Mucosa of descending colon (tissue), 3 donors: ENCODE data around the gene SLC4A4. TPM values are rescaled to one million over a fixed set of nuclear protein-coding genes. Genes with fewer than 3 reads are reported as not detected.

Experiments
- ATAC-seq: fragments of 200-7000 bp; cut with Tn5 transposase; one replicate; pipeline ENCODE4 v1.9.1; 2020; ENCODE audit warnings: mild to moderate bottlenecking, moderate library complexity
- DNase-seq, 3 donors: peaks; one replicate each; pipeline ENCODE4 v3.0.0-alpha.2; 2020
- H3K36me3 ChIP-seq: fragments of 200-600 bp; one replicate; pipeline ENCODE4 v1.8.0; 2021; ENCODE audit warnings: low read depth, mild to moderate bottlenecking
- H3K4me1 ChIP-seq: fragments of 200-600 bp; one replicate; pipeline ENCODE4 v1.8.0; 2021; ENCODE audit warnings: low read depth, mild to moderate bottlenecking
- H3K4me3 ChIP-seq: fragments of 200-600 bp; one replicate; pipeline ENCODE4 v1.8.0; 2021; ENCODE audit warnings: mild to moderate bottlenecking
- H3K9me3 ChIP-seq: fragments of 200-600 bp; one replicate; pipeline ENCODE4 v1.8.0; 2021; ENCODE audit warnings: mild to moderate bottlenecking
- intact Hi-C, 2 donors: fragments of 100-400 bp; cut with DNase I in 1 of 2; cut with micrococcal nuclease in 1 of 2; formaldehyde crosslinking; loops; one replicate each; pipeline versions ENCODE4 v1.11.0 to v1.11.1; 2022; cut with DNase I, micrococcal nuclease
- long read RNA-seq, 2 donors: library from polyadenylated mRNA; unstranded; transcript quantifications; one replicate each; pipeline ENCODE4 v2.0.0, GENCODE V29; 2019 to 2021
- total RNA-seq, 3 donors: library from RNA; stranded (reverse); fragmentation: NEBNext Ultra II Directional in 2 of 3; extraction: Animal tissue kit (Norgen Biotek cat#: 25700) in 2 of 3; gene quantifications; one replicate each; pipeline versions ENCODE4 v1.2.1 to v1.2.4, GENCODE V29; 2021 to 2023
- TF ChIP-seq, protein P1 (sequence below): fragments of 200-600 bp; IDR thresholded peaks from one replicate; pipeline ENCODE4 v1.8.0; 2022; ENCODE audit warnings: antibody characterized with exemption, mild to moderate bottlenecking
- donor health status: DM: no; HTN: no; CAD: no; lungs with moderate emphysema.
- donor health status: DM: no; HTN: no; CAD: no.
- donor health status: DM: no; HTN: yes; CAD: no.

Gene SLC4A4
- total RNA-seq, result 100 to 1,000 TPM; 102 to 248 (median 165) TPM
- long read RNA-seq, donor 1, full-length matches to known transcripts, result 8 of 88 reads
- long read RNA-seq, donor 1, partial matches to known transcripts, result 69 of 88 reads
- long read RNA-seq, donor 1, other reads (novel, unspliced or antisense), result 11 of 88 reads
- long read RNA-seq, donor 2, partial matches to known transcripts, result 15 of 18 reads
- long read RNA-seq, donor 2, other reads (novel, unspliced or antisense), result 3 of 18 reads

DNA sequence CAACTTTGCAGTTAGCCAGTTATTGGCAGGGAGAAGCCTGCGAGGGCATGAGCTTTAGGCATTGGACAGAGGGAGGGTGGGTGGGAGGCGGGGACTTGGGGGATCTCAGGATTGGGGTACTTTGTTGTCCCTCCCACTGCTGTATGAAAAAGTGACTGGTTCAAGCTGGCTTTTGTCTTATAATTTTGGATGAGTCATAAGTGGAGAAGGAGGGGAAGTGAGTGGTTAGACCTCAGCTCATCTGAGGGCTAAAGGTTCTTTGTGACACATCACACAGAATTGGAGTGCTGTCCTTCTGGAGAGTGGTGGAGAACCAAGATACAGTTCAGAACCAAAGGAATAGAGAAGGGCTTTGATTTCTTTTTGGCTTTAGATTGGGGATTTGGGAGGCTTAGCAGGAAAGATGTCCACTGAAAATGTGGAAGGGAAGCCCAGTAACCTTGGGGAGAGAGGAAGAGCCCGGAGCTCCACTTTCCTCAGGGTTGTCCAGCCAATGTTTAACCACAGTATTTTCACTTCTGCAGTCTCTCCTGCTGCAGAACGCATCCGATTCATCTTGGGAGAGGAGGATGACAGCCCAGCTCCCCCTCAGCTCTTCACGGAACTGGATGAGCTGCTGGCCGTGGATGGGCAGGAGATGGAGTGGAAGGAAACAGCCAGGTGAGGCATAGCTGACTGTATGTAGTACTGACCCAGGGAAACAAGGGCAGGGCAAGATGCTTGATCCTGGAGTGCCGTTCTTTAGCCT lies at the start of gene SLC4A4:
SLC4A4 (plus strand) TSS at position 175 of the 748 bp plus-strand sequence.
- H3K9me3 ChIP-seq, result no peaks in the 10 kb centered on the region
- no peaks in the 10 kb centered on the region for H3K36me3 ChIP-seq
- intact Hi-C loops, result no loop called here
- H3K4me3 ChIP-seq, result no peak within 1 kb of the TSS
- TF ChIP-seq, protein P1, sequence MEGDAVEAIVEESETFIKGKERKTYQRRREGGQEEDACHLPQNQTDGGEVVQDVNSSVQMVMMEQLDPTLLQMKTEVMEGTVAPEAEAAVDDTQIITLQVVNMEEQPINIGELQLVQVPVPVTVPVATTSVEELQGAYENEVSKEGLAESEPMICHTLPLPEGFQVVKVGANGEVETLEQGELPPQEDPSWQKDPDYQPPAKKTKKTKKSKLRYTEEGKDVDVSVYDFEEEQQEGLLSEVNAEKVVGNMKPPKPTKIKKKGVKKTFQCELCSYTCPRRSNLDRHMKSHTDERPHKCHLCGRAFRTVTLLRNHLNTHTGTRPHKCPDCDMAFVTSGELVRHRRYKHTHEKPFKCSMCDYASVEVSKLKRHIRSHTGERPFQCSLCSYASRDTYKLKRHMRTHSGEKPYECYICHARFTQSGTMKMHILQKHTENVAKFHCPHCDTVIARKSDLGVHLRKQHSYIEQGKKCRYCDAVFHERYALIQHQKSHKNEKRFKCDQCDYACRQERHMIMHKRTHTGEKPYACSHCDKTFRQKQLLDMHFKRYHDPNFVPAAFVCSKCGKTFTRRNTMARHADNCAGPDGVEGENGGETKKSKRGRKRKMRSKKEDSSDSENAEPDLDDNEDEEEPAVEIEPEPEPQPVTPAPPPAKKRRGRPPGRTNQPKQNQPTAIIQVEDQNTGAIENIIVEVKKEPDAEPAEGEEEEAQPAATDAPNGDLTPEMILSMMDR, result no peak
- no peak for DNase-seq
- no peaks in the 10 kb centered on the region for H3K4me1 ChIP-seq
- ATAC-seq, result peak; percentile 79

DNA sequence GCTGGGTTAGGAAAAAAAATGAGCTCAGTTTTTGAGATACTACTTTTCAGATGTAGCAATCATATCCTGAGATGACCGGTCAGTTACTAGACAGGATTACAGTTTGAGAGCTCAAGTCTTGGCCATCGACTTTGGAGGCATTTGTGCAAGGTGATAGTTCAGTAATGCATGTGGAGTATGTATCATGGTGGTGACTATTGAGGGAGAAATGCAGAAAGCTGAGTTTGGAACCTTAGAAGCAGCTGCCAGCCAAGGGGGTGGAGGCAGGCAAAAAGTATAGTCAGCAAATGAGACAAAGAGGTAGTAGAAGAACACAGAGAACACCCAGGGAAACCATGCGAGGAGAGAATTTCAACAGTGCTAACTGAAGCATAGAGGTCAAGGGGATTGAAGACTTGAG lies 48.7 kb upstream of the SLC4A4 start:
- TF ChIP-seq, protein P1, result no peak

DNA sequence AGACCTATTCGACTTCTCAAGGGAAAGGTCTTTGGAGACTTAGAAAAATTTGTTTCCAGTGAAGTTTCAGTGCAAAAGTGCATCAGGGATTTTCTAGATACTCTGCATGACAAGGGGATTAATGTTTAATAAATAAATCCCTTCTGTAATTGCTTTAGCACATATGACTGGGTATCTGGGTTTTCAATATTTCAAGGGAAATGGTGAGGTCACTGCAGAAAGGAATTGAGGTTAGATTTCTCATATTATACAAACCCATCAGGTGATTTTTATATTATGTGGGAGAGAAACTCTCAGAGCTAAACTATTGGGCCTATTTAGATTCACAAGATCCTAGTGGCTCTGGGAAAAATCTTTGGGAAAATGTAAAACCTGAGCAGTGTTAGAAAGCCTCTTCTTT lies 48.3 kb upstream of the SLC4A4 start:
- TF ChIP-seq, protein P1, result no peak
- Histone ChIP-seq H3K4me3 (no peak overlapping the region), H3K4me1 (peaks cover 7% of the 10 kb centered on the region), H3K36me3 (no peaks in the 10 kb centered on the region), H3K9me3 (no peaks in the 10 kb centered on the region)
- DNase-seq, result no peak
- intact Hi-C loops, result no loop called here
- no peak for ATAC-seq

More for the DNA sequence above, 48.7 kb upstream of the SLC4A4 start:
- DNase-seq, result no peak
- no peak overlapping the region for H3K4me3 ChIP-seq
- peaks cover 7% of the 10 kb centered on the region for H3K4me1 ChIP-seq
- no peaks in the 10 kb centered on the region for H3K9me3 ChIP-seq
- intact Hi-C loops, result no loop called here
- no peak for ATAC-seq
- no peaks in the 10 kb centered on the region for H3K36me3 ChIP-seq

DNA sequence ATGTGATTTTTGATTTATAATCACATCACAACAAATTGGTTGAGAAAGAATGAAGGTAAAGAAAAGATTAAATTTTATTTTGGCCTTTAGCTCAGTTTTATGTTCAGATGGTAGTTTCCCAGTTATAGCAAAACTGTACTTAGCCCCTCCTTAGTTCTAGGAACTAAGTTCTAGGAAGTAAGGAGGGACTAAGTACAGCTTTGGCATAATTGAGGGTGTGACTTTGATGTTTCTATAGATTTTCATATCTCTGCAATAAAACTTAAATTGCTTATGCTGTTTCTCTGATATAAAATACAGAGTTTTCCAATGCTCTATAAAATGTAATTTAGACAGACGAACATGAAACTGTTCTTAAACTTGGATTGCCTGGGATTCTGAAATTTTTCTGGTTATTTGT lies 46.6 kb upstream of the SLC4A4 start:
- TF ChIP-seq, protein P1, result no peak
- DNase-seq (no peak), ATAC-seq (peak; percentile 86)
- Histone ChIP-seq H3K4me1 (peaks cover 9% of the 10 kb centered on the region), H3K36me3 (no peaks in the 10 kb centered on the region), H3K9me3 (no peaks in the 10 kb centered on the region), H3K4me3 (no peak overlapping the region)
- intact Hi-C loops, result no loop called here

DNA sequence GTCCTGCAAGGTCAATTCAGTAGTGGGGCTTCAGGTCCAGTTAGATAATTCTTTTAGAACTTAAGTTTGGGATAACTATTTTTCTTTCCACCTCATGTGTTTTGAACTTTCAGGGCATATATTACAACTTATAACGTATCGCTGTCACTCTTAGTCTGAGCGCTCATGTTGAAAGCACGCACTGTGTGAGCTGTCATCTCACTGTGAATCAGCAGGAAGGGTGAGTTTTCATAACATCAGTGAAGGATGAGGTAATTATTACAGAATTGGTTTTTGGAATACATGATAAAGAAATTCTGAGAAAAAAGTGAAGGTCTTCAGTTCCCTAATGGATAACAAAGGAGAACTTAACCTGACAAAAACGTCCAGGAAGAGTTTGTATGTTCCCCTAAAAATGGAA lies 45.1 kb upstream of the SLC4A4 start:
- Histone ChIP-seq H3K9me3 (no peaks in the 10 kb centered on the region), H3K4me1 (peaks cover 5% of the 10 kb centered on the region), H3K4me3 (no peak overlapping the region), H3K36me3 (no peaks in the 10 kb centered on the region)
- DNase-seq (no peak), ATAC-seq (no peak)
- TF ChIP-seq, protein P1, result no peak
- intact Hi-C loops, result no loop called here
